ENCODE data around the gene STIP1. TPM values are rescaled to one million over a fixed set of nuclear protein-coding genes. Genes with fewer than 3 reads are reported as not detected.

The STIP1 gene
- total and polyA plus RNA-seq, 9 of the 15 experiments (the other 6 are each of a cell fraction or from before 2014, with no cell fraction given) = 58.1 to 465 (median 346) TPM

DNA sequence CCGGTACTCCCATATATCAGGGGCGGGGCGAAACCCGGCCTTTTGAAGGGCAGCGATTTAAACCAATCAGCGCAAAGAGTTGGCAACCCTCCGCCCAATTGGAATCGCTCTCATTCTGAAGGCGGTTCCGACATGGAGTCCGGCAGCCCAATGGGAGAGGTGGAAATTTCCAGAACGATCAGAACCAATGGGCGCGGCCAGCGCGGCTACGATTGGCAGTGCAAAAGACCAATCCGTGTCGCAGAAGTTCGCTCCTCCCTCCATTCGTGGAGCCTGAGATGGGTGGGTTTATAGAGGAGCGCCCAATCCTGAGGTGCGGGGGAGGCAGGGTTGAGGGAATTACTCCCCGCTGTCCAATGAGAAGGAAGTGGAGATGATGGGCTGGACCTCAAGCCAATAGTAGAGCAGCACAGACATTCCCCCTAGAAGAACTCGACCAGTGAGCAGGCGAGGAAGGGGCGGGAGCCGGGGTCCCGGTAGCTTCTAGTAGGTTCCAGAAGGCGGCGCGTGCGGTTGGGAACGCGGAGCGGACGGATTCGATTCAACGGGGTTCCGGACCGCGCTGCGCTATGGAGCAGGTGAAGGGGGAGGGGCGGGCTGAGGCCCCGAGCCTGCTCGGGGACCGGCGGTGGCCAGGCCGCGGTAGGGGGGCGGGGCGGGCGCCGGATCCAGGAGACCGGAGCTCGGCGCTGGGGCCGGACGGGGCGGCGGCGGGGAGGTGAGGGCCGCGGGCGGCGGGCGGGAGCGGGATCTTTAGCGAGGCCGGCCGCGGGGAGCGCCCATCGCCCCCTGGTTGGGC, at the start of gene STIP1 (continued):
- TF ChIP-seq, protein P1, sequence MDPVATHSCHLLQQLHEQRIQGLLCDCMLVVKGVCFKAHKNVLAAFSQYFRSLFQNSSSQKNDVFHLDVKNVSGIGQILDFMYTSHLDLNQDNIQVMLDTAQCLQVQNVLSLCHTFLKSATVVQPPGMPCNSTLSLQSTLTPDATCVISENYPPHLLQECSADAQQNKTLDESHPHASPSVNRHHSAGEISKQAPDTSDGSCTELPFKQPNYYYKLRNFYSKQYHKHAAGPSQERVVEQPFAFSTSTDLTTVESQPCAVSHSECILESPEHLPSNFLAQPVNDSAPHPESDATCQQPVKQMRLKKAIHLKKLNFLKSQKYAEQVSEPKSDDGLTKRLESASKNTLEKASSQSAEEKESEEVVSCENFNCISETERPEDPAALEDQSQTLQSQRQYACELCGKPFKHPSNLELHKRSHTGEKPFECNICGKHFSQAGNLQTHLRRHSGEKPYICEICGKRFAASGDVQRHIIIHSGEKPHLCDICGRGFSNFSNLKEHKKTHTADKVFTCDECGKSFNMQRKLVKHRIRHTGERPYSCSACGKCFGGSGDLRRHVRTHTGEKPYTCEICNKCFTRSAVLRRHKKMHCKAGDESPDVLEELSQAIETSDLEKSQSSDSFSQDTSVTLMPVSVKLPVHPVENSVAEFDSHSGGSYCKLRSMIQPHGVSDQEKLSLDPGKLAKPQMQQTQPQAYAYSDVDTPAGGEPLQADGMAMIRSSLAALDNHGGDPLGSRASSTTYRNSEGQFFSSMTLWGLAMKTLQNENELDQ (CRISPR knock-in tag; IDR thresholded peaks at IDR 0.05; ENCODE audit: borderline replicate concordance) = no peak
- no peak for TF ChIP-seq HDAC8 (tag; IDR thresholded peaks at IDR 0.05)
- TF ChIP-seq, protein P2, sequence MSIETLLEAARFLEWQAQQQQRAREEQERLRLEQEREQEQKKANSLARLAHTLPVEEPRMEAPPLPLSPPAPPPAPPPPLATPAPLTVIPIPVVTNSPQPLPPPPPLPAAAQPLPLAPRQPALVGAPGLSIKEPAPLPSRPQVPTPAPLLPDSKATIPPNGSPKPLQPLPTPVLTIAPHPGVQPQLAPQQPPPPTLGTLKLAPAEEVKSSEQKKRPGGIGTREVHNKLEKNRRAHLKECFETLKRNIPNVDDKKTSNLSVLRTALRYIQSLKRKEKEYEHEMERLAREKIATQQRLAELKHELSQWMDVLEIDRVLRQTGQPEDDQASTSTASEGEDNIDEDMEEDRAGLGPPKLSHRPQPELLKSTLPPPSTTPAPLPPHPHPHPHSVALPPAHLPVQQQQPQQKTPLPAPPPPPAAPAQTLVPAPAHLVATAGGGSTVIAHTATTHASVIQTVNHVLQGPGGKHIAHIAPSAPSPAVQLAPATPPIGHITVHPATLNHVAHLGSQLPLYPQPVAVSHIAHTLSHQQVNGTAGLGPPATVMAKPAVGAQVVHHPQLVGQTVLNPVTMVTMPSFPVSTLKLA (conservative IDR thresholded peaks at IDR 0.05) = peak in 1 of 2 experiments; percentile 42
- no peak for TF ChIP-seq CBX8 (IDR thresholded peaks at IDR 0.05; ENCODE audit: borderline replicate concordance, extremely low read depth, low read depth, low read length, poor library complexity, severe bottlenecking)
- TF ChIP-seq FOXP1 (CRISPR knock-in tag; IDR thresholded peaks at IDR 0.05) = no peak
- TF ChIP-seq TAF7 (tag; IDR thresholded peaks at IDR 0.05) = no peak
- TF ChIP-seq POU5F1 (IDR thresholded peaks at IDR 0.05; ENCODE audit: borderline replicate concordance, low read depth, low read length, partially characterized antibody) = no peak
- no peak for TF ChIP-seq FOXA1 (IDR thresholded peaks at IDR 0.05; ENCODE audit: borderline replicate concordance)
- no peak for TF ChIP-seq MIER1 (IDR thresholded peaks at IDR 0.05; ENCODE audit: low read depth)
- TF ChIP-seq ZNF436 (CRISPR knock-in tag; IDR thresholded peaks at IDR 0.05) = no peak
- TF ChIP-seq, protein P3, sequence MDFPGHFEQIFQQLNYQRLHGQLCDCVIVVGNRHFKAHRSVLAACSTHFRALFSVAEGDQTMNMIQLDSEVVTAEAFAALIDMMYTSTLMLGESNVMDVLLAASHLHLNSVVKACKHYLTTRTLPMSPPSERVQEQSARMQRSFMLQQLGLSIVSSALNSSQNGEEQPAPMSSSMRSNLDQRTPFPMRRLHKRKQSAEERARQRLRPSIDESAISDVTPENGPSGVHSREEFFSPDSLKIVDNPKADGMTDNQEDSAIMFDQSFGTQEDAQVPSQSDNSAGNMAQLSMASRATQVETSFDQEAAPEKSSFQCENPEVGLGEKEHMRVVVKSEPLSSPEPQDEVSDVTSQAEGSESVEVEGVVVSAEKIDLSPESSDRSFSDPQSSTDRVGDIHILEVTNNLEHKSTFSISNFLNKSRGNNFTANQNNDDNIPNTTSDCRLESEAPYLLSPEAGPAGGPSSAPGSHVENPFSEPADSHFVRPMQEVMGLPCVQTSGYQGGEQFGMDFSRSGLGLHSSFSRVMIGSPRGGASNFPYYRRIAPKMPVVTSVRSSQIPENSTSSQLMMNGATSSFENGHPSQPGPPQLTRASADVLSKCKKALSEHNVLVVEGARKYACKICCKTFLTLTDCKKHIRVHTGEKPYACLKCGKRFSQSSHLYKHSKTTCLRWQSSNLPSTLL (IDR thresholded peaks at IDR 0.05) = no peak
- no peak for TF ChIP-seq ZNF507 (tag; conservative IDR thresholded peaks at IDR 0.05)
- peak; percentile 88 for TF ChIP-seq LEF1 (IDR thresholded peaks at IDR 0.05)
- TF ChIP-seq EWSR1 (IDR thresholded peaks at IDR 0.05; ENCODE audit: borderline replicate concordance, low read depth, partially characterized antibody) = no peak
- TF ChIP-seq WHSC1 (IDR thresholded peaks at IDR 0.05; ENCODE audit: low read length) = no peak
- TF ChIP-seq OTX1 (CRISPR knock-in tag; IDR thresholded peaks at IDR 0.05) = no peak
- TF ChIP-seq, protein P4, sequence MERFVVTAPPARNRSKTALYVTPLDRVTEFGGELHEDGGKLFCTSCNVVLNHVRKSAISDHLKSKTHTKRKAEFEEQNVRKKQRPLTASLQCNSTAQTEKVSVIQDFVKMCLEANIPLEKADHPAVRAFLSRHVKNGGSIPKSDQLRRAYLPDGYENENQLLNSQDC (CRISPR knock-in tag; IDR thresholded peaks at IDR 0.05) = 0 out of 2 replicates have a peak, but pooled peaks have one; percentile 58
- TF ChIP-seq HMGN3 (IDR thresholded peaks at IDR 0.05; ENCODE audit: borderline replicate concordance, extremely low read depth, insufficient read length, low read depth, low read length) = no peak
- TF ChIP-seq, protein P5, sequence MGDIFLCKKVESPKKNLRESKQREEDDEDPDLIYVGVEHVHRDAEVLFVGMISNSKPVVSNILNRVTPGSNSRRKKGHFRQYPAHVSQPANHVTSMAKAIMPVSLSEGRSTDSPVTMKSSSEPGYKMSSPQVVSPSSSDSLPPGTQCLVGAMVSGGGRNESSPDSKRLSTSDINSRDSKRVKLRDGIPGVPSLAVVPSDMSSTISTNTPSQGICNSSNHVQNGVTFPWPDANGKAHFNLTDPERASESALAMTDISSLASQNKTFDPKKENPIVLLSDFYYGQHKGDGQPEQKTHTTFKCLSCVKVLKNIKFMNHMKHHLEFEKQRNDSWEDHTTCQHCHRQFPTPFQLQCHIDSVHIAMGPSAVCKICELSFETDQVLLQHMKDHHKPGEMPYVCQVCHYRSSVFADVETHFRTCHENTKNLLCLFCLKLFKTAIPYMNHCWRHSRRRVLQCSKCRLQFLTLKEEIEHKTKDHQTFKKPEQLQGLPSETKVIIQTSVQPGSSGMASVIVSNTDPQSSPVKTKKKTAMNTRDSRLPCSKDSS (IDR thresholded peaks at IDR 0.05; ENCODE audit: low read depth, partially characterized antibody) = no peak
